ENCODE data around the gene DDIT3. TPM values are rescaled to one million over a fixed set of nuclear protein-coding genes. Genes with fewer than 3 reads are reported as not detected.

The DDIT3 gene
- total and polyA plus RNA-seq, 4 donors, result 4.7 to 30.2 (median 16.2) TPM

DNA sequence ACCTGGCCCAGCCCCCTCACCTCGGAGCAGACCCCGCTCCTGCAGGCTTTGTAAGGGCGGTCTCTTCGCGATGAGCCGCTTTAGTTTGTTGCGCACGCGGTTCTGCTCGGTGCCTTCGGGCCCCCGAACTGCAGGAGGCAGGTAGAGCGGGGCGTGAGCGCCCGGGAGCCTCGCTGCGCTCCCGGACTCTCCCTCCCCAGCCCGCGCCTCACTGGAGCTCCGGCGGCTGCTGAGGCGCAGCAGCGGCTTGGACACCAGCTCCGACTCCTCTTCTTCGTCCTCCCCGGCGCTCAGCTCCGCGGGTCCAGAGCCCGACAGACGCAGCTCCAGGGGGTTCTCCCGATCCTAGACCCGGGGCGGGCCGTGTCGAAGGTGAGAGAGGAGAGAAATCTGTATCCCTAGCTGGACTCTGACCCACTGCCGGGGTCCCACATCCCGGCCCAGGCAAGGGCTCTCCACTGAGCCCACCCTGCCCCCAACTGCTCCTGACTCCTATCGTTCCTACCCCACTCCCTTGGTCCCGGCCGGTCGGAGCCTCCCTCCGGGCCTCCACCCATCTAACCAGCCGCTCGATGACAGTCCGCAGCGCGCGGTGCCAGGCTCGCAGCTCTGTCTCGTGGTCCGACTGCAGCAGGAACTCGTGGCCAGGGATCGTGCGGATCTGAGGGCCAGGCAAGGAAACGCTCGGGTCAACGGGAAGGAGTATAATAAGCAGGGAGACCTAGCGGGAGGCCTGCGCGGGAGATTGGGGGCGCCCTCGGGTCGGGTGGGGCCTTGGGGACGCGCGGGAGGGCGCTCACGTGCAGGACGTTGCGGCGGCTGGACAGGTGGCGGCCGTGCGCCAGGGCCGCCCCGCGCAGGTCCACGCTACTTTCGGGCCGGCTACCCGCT, 44.8 kb downstream of the DDIT3 start:
- Histone ChIP-seq H3K36me3 (ENCODE audit: control insufficient read depth in 4 of 4, insufficient read depth in 3 of 4, low read depth in 1 of 4, low read length in 3 of 4) (peaks cover 0 to 2% (median 0%) of the 10 kb centered on the region in 4 donors), H3K4me3 (ENCODE audit: low read depth in 1 of 3, low read length in 3 of 3) (peak overlapping the region in 2 of 3 donors; percentile 37 to 43), H3K9ac (ENCODE audit: low read depth in 1 of 2, low read length in 2 of 2) (no peak overlapping the region), H3K27ac (ENCODE audit: low read depth in 1 of 2, low read length in 2 of 2) (no peak overlapping the region), H3K9me3 (ENCODE audit: control insufficient read depth in 4 of 4, low read length in 3 of 4) (no peaks in the 10 kb centered on the region), H3K4me1 (ENCODE audit: control insufficient read depth in 4 of 4, insufficient read depth in 4 of 4, low read length in 3 of 4) (peaks cover 4 to 18% (median 12%) of the 10 kb centered on the region in 4 donors), H3K27me3 (ENCODE audit: control insufficient read depth in 4 of 4, insufficient read depth in 4 of 4, low read length in 3 of 4) (peaks cover 0 to 6% (median 3%) of the 10 kb centered on the region in 4 donors)
- no peak for DNase-seq (ENCODE audit: low spot score)
- TF ChIP-seq, protein P1, sequence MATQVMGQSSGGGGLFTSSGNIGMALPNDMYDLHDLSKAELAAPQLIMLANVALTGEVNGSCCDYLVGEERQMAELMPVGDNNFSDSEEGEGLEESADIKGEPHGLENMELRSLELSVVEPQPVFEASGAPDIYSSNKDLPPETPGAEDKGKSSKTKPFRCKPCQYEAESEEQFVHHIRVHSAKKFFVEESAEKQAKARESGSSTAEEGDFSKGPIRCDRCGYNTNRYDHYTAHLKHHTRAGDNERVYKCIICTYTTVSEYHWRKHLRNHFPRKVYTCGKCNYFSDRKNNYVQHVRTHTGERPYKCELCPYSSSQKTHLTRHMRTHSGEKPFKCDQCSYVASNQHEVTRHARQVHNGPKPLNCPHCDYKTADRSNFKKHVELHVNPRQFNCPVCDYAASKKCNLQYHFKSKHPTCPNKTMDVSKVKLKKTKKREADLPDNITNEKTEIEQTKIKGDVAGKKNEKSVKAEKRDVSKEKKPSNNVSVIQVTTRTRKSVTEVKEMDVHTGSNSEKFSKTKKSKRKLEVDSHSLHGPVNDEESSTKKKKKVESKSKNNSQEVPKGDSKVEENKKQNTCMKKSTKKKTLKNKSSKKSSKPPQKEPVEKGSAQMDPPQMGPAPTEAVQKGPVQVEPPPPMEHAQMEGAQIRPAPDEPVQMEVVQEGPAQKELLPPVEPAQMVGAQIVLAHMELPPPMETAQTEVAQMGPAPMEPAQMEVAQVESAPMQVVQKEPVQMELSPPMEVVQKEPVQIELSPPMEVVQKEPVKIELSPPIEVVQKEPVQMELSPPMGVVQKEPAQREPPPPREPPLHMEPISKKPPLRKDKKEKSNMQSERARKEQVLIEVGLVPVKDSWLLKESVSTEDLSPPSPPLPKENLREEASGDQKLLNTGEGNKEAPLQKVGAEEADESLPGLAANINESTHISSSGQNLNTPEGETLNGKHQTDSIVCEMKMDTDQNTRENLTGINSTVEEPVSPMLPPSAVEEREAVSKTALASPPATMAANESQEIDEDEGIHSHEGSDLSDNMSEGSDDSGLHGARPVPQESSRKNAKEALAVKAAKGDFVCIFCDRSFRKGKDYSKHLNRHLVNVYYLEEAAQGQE (IDR thresholded peaks at IDR 0.05), result no peak
- no peak for TF ChIP-seq RXRA (IDR thresholded peaks at IDR 0.05)
- no peak for TF ChIP-seq YY1 (IDR thresholded peaks at IDR 0.05)
- no peak for TF ChIP-seq TAF1 (conservative IDR thresholded peaks at IDR 0.05)
- no peak for TF ChIP-seq SP1 (IDR thresholded peaks at IDR 0.05)
- no peak for TF ChIP-seq HNF4A (conservative IDR thresholded peaks at IDR 0.05)
- TF ChIP-seq RAD21 (IDR thresholded peaks at IDR 0.05), result no peak
- TF ChIP-seq, protein P2, sequence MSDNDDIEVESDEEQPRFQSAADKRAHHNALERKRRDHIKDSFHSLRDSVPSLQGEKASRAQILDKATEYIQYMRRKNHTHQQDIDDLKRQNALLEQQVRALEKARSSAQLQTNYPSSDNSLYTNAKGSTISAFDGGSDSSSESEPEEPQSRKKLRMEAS (IDR thresholded peaks at IDR 0.05), result no peak
- TF ChIP-seq, protein P3, sequence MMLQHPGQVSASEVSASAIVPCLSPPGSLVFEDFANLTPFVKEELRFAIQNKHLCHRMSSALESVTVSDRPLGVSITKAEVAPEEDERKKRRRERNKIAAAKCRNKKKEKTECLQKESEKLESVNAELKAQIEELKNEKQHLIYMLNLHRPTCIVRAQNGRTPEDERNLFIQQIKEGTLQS (IDR thresholded peaks at IDR 0.05), result no peak
- TF ChIP-seq EGR1 (IDR thresholded peaks at IDR 0.05; ENCODE audit: low read depth in 2 of 2), result no peak
- TF ChIP-seq JUND (IDR thresholded peaks at IDR 0.05), result no peak
- TF ChIP-seq NR2F2 (IDR thresholded peaks at IDR 0.05), result no peak
- no peak for TF ChIP-seq HNF4G (IDR thresholded peaks at IDR 0.05)
- TF ChIP-seq GABPA (IDR thresholded peaks at IDR 0.05 in 1 of 2, conservative IDR thresholded peaks at IDR 0.05 in 1 of 2), result no peak
- TF ChIP-seq, protein P4, sequence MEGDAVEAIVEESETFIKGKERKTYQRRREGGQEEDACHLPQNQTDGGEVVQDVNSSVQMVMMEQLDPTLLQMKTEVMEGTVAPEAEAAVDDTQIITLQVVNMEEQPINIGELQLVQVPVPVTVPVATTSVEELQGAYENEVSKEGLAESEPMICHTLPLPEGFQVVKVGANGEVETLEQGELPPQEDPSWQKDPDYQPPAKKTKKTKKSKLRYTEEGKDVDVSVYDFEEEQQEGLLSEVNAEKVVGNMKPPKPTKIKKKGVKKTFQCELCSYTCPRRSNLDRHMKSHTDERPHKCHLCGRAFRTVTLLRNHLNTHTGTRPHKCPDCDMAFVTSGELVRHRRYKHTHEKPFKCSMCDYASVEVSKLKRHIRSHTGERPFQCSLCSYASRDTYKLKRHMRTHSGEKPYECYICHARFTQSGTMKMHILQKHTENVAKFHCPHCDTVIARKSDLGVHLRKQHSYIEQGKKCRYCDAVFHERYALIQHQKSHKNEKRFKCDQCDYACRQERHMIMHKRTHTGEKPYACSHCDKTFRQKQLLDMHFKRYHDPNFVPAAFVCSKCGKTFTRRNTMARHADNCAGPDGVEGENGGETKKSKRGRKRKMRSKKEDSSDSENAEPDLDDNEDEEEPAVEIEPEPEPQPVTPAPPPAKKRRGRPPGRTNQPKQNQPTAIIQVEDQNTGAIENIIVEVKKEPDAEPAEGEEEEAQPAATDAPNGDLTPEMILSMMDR (IDR thresholded peaks at IDR 0.05; ENCODE audit: low read depth, low read length, missing input control), result no peak
- no peak for TF ChIP-seq FOXA1 (IDR thresholded peaks at IDR 0.05)
- TF ChIP-seq FOXA2 (IDR thresholded peaks at IDR 0.05), result no peak
- WGBS, result 8% methylated on average over 84 of the region's 84 CpGs

- Histone ChIP-seq H3K4me1 (ENCODE audit: control insufficient read depth in 4 of 4, insufficient read depth in 4 of 4, low read length in 3 of 4) (peaks cover 4 to 20% (median 14%) of the 10 kb centered on the region in 4 donors), H3K9ac (ENCODE audit: low read depth in 1 of 2, low read length in 2 of 2) (no peak overlapping the region), H3K9me3 (ENCODE audit: control insufficient read depth in 4 of 4, low read length in 3 of 4) (no peaks in the 10 kb centered on the region), H3K27ac (ENCODE audit: low read depth in 1 of 2, low read length in 2 of 2) (no peak overlapping the region), H3K4me3 (ENCODE audit: low read depth in 1 of 3, low read length in 3 of 3) (no peak overlapping the region), H3K27me3 (ENCODE audit: control insufficient read depth in 4 of 4, insufficient read depth in 4 of 4, low read length in 3 of 4) (peaks cover 0 to 6% (median 3%) of the 10 kb centered on the region in 4 donors), H3K36me3 (ENCODE audit: control insufficient read depth in 4 of 4, insufficient read depth in 3 of 4, low read depth in 1 of 4, low read length in 3 of 4) (peaks cover 0 to 2% (median 0%) of the 10 kb centered on the region in 4 donors)
- no peak for DNase-seq (ENCODE audit: low spot score)
- WGBS, result 68% methylated on average over 7 of the region's 7 CpGs
- TF ChIP-seq NR2F2 (IDR thresholded peaks at IDR 0.05) (no peak), HNF4A (conservative IDR thresholded peaks at IDR 0.05) (no peak), FOXA2 (IDR thresholded peaks at IDR 0.05) (no peak), ZBTB33 (IDR thresholded peaks at IDR 0.05) (no peak), GABPA (IDR thresholded peaks at IDR 0.05 in 1 of 2, conservative IDR thresholded peaks at IDR 0.05 in 1 of 2) (no peak), TAF1 (conservative IDR thresholded peaks at IDR 0.05) (no peak), EGR1 (IDR thresholded peaks at IDR 0.05; ENCODE audit: low read depth in 2 of 2) (no peak), SP1 (IDR thresholded peaks at IDR 0.05) (no peak)
- TF ChIP-seq, protein P3 (IDR thresholded peaks at IDR 0.05), result no peak
Observed at GRCh38 chr12:57474862-57475261, 45.5 kb downstream of the DDIT3 start.
